GM21447 (cell line): ENCODE results near the gene UNC50.

Experiments used
- ATAC-seq: cut with Tn5 transposase; IDR thresholded peaks from one replicate; pipeline ENCODE4 v1.9.1; 2021; ENCODE audit not compliant: unreplicated experiment

Gene UNC50, protein sequence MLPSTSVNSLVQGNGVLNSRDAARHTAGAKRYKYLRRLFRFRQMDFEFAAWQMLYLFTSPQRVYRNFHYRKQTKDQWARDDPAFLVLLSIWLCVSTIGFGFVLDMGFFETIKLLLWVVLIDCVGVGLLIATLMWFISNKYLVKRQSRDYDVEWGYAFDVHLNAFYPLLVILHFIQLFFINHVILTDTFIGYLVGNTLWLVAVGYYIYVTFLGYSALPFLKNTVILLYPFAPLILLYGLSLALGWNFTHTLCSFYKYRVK

GRCh38 chr2:98608116-98608961 is at the start of gene UNC50, which contains the start of gene COA5:
TSS of gene UNC50 (plus strand) at chr2:98608589. CDS start at chr2:98609760, 1,171 bp downstream.
TSS of gene COA5 (minus strand) at chr2:98608512. CDS start at chr2:98608405, 107 bp downstream.
- ATAC-seq = peak; percentile 84

- ATAC-seq = no peak
Observed at GRCh38 chr2:98558852-98559530, 49.4 kb upstream of the UNC50 start.

DNA sequence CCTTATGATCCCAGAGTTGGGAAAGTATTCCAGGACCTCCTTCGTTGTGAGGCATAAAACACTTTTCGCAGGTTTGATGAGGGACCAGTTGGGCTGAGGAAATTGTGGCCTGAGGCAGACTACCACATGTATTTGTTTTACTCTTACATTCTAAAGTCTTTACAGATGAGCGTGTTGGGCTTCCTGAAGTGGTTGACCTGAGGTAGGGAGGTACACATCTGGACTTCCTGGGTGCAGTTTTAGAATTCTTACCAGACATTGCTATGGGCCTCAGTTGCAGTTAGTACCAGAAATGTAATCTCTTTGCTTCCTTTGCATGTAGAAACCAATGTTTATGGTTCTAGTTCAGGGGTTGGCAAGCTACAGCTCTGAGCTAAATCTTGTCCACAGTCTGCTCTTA is 48.8 kb upstream of the UNC50 start:
- ATAC-seq = no peak

- ATAC-seq = no peak
Observed at GRCh38 chr2:98560256-98560771, 48.1 kb upstream of the UNC50 start.

DNA sequence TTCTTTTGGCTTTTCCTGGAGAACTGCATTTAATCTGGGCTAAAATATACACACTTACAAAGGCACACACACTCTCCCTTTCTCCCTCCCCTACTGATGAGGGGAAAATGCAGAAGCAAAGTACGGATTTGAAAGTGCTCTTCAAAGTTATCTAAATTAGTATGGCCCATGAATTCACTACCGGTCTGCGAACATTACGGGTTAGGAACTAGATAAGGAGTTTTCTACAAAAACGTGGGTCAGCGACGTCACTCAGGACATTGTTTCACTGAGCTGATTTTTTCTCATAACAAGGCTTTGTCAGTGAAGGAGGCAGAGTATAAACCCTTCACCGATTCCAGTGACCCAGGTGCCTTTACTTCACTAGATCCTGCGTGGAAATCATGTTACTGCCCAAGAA is 47.4 kb upstream of the UNC50 start:
- no peak for ATAC-seq

GRCh38 chr2:98561902-98562695 is 46.3 kb upstream of the UNC50 start:
- no peak for ATAC-seq

GRCh38 chr2:98563394-98563793 is 45.0 kb upstream of the UNC50 start:
- ATAC-seq = no peak

DNA sequence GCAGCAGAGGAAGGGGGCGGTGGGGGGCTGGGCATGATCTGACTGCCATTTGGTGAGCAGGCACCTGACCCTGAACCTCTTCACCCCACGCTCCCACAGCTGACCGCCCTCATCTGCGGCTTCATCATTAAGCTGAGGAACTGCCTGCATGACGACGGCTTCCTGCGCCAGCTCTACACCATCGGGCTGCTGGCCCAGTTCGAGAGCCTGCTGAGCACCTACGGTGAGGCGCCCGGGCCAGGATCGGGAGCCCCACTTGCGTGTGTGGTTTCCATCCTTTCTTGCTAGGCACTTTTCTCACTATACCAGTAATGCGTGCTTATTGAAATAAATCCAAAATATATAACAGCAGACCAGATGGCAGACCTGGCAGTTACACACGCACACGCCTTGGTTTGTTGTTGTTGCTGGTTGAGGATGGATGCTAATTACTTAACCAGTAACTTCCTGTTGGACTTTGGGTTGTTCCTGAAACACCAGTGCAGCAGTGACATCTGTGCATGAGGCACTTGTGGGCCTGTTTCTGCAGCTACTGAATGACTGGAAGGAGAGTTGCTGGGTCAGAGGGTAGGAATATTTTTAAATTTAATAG is 43.8 kb upstream of the UNC50 start:
- ATAC-seq = no peak

GRCh38 chr2:98565286-98565860 is 43.0 kb upstream of the UNC50 start:
- ATAC-seq = no peak

DNA sequence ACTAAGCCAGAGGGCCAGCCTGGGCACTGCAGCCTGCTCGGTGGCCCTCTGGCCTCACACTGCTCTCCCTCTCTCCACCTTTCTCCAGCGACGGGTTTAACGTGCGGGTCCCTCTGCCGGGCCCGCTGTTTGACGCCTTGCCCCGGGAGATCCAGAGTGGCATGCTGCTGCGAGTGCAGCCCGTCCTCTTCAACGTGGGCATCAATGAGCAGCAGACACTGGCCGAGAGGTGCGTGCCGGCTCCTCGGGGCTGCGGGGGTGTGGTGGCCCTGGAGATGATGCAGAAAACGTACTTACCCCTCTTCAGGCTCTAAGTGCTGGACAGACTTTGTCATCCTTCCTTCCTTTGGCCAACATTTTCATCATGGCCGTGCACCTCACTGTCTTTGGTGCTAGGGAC is 42.4 kb upstream of the UNC50 start:
- ATAC-seq = no peak

GRCh38 chr2:98568161-98568956 is 40.0 kb upstream of the UNC50 start:
- ATAC-seq = no peak

DNA sequence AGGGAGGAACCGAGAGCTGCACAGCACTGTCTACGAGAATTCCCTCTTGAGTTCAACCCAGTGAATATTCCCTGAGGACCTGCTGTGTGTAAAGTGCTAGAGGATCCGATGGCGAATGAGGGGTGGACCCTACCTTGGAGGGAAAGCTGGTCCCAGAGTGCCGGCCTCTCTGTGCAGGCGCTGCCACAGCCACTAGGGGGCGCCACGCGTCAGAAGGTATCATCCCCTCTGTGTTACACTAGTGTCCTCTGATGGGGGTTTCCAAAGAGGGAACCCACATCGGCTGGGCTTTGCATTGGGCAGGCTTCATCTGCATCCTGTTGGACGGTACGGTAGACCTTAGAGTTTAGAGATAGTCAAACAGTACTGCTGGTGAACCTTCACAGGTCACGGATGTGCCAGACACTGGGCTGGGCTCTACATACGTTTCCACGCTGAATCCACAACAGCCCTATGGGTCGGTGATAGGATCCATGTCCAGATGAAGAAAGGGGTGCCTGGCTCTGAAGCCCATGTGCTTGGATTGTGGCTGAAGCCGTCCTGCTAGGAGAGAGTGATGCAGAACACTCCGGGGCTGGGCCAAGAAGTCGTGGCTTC is 39.1 kb upstream of the UNC50 start:
- no peak for ATAC-seq

DNA sequence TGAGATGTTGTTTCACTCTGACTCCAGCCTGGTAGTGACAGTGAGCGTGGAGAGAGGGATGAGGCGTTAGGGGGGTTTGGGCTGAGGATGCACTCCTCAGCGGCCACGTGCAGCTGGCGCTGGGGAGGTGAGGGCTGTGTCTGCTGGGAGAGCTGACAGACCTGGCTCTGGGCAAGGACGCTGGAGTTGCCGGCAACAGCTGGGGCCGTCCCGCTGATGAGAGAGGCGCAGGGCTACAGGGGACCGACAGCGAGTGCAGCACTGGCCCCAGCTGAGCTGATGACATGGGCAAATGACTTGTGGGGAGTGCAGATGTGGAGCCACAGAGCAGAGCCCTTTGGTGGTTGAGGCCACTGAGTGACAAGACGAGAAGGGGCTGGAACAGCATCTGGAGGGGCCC is 38.5 kb upstream of the UNC50 start:
- no peak for ATAC-seq

DNA sequence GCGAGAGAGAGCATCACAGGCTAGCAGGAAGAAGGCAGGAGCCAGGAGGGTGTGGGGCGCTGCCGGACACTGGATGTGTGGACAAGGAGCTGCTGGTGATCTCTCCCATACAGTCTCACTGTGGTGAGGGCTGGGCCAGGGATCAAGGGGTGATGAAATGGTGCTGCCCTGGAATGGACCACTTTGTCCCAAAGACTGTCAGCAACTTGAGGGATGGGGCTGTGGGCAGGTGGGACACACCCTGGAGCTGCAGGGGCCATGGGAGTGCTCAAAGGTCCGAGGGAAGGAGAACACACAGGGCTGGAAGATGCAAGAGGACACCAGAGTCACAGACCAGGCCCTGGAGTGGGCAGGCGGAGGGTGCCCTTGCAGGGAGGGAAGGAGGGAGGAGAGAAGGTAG is 38.0 kb upstream of the UNC50 start:
- no peak for ATAC-seq

- ATAC-seq = no peak
Observed at GRCh38 chr2:98571121-98571701, 37.2 kb upstream of the UNC50 start.

DNA sequence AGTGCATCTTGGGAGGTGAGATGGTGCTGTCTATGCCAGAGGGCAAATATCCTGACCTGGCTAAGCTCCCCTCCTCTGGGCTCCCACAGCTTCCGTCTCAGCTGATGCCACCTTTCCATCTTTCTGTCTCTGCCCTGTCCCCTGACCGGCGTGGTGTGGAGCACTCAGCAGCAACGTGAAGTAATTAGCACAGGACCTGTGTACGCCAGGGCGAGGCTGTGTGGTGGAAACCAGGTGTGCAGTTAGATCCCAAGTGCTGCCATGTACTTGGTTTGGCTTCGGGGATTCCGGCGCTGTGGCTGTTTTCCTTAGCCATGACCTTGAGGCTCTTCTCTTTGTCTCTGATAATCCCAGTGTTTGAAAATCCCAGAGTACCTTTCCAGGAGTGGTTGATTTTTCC is 36.6 kb upstream of the UNC50 start:
- no peak for ATAC-seq

DNA sequence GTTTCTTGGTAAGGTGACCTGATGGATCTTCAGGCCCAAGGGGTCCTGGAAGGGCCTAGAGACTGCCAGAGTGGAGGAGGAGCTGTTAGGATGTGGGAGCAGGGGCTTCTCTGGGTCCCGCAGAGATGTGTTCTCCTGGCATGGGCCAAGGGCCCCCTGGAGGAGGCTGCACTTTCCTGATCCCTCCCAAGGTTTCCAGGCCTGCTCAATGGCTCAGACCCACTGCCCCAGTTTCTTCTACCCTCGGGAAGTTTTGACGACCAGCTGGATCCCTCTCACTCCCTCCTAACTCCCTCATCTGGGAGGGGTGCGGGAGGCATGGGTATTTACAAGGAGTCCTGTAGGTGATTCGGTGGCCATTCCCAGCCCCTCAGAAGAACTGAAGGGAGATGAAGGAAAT is 36.2 kb upstream of the UNC50 start:
- no peak for ATAC-seq

GRCh38 chr2:98572676-98573075 is 35.7 kb upstream of the UNC50 start:
- ATAC-seq = no peak
